ENCODE measurements around the gene COL21A1. TPM values are rescaled to one million over a fixed set of nuclear protein-coding genes. Genes with fewer than 3 reads are reported as not detected.

COL21A1 gene
- total RNA-seq, 4 donors from 2014 or later: 2.4 to 135 (median 18.4) TPM

- no peaks in the 10 kb centered on the region for H3K9me3 ChIP-seq
- H3K27me3 ChIP-seq: no peaks in the 10 kb centered on the region
- no peaks in the 10 kb centered on the region for H3K4me1 ChIP-seq
- no peaks in the 10 kb centered on the region for H3K36me3 ChIP-seq
- no peak for DNase-seq
- intact Hi-C loops (cut with DNase I; ENCODE audit: low total_unique reads): loop anchor here (5.0 kb wide), 1 partner anchor 307 kb away; no protein-coding TSS in a partner anchor
- H3K27ac ChIP-seq: no peak overlapping the region
- no peak overlapping the region for H3K4me3 ChIP-seq
- TF ChIP-seq POLR2A (IDR thresholded peaks at IDR 0.05) (no peak), CTCF (IDR thresholded peaks at IDR 0.05) (no peak)
These were observed 42.3 kb upstream of the COL21A1 start for GRCh38 chr6:56289721-56290120.

- Histone ChIP-seq H3K27ac (no peak overlapping the region), H3K36me3 (no peaks in the 10 kb centered on the region), H3K4me1 (no peaks in the 10 kb centered on the region), H3K4me3 (no peak overlapping the region), H3K27me3 (no peaks in the 10 kb centered on the region), H3K9me3 (no peaks in the 10 kb centered on the region)
- DNase-seq: no peak
- TF ChIP-seq POLR2A (IDR thresholded peaks at IDR 0.05) (no peak), CTCF (IDR thresholded peaks at IDR 0.05) (no peak)
- intact Hi-C loops (cut with DNase I; ENCODE audit: low total_unique reads): no loop called here
These were observed 41.0 kb upstream of the COL21A1 start for GRCh38 chr6:56288347-56288746.

- no peaks in the 10 kb centered on the region for H3K27me3 ChIP-seq
- no peak for DNase-seq
- intact Hi-C loops (cut with DNase I; ENCODE audit: low total_unique reads): no loop called here
- H3K9me3 ChIP-seq: no peaks in the 10 kb centered on the region
- no peak for TF ChIP-seq POLR2A (IDR thresholded peaks at IDR 0.05)
- TF ChIP-seq CTCF (IDR thresholded peaks at IDR 0.05): no peak
- no peak overlapping the region for H3K4me3 ChIP-seq
- no peaks in the 10 kb centered on the region for H3K36me3 ChIP-seq
- no peaks in the 10 kb centered on the region for H3K4me1 ChIP-seq
- no peak overlapping the region for H3K27ac ChIP-seq
These were observed 35.0 kb upstream of the COL21A1 start for GRCh38 chr6:56282391-56282790.

- Histone ChIP-seq H3K9me3 (no peaks in the 10 kb centered on the region), H3K36me3 (no peaks in the 10 kb centered on the region), H3K27me3 (no peaks in the 10 kb centered on the region), H3K4me1 (no peaks in the 10 kb centered on the region), H3K4me3 (no peak overlapping the region), H3K27ac (no peak overlapping the region)
- no peak for DNase-seq
- intact Hi-C loops (cut with DNase I; ENCODE audit: low total_unique reads): no loop called here
- TF ChIP-seq POLR2A (IDR thresholded peaks at IDR 0.05) (no peak), CTCF (IDR thresholded peaks at IDR 0.05) (no peak)
These were observed 32.7 kb upstream of the COL21A1 start for GRCh38 chr6:56280126-56280525.

GRCh38 chr6:56279331-56280080 is 32.1 kb upstream of the COL21A1 start:
- no peak for DNase-seq
- no peaks in the 10 kb centered on the region for H3K9me3 ChIP-seq
- no peak overlapping the region for H3K4me3 ChIP-seq
- no peaks in the 10 kb centered on the region for H3K4me1 ChIP-seq
- no peak overlapping the region for H3K27ac ChIP-seq
- intact Hi-C loops (cut with DNase I; ENCODE audit: low total_unique reads): no loop called here
- no peak for TF ChIP-seq POLR2A (IDR thresholded peaks at IDR 0.05)
- no peaks in the 10 kb centered on the region for H3K27me3 ChIP-seq
- H3K36me3 ChIP-seq: no peaks in the 10 kb centered on the region

Data from uterus (tissue), 4 donors.